GM12865 (cell line): ENCODE results near the gene ANGEL1.

Experiments
- DNase-seq: peaks from one replicate; pipeline ENCODE4 v3.0.0; 2010; ENCODE audit warnings: low read depth
- H3K4me3 ChIP-seq: 2 replicates; pipeline ENCODE4 v1.5.1; 2011; ENCODE audit warnings: mild to moderate bottlenecking, low read depth, low read length, control low read depth
- CTCF ChIP-seq: IDR thresholded peaks from 2 replicates; pipeline ENCODE4 v1.5.1; 2011; ENCODE audit warnings: low read length, control low read depth, low read depth, inconsistent platforms; ENCODE audit not compliant: insufficient read depth; ENCODE audit errors: missing control alignments

The ANGEL1 gene

GRCh38 chr14:76832503-76832988 lies 19.9 kb upstream of the ANGEL1 start:
- no peak overlapping the region for H3K4me3 ChIP-seq
- no peak for DNase-seq
- no peak for TF ChIP-seq CTCF

- no peak for DNase-seq
- TF ChIP-seq CTCF = no peak
These were observed 17.9 kb upstream of the ANGEL1 start for GRCh38 chr14:76830556-76830955.

GRCh38 chr14:76829650-76830421 lies 17.2 kb upstream of the ANGEL1 start:
- no peak overlapping the region for H3K4me3 ChIP-seq
- no peak for TF ChIP-seq CTCF
- no peak for DNase-seq

More at GRCh38 chr14:76830556-76830955, 17.9 kb upstream of the ANGEL1 start:
- H3K4me3 ChIP-seq = no peak overlapping the region

- H3K4me3 ChIP-seq = no peak overlapping the region
- DNase-seq = no peak
- TF ChIP-seq CTCF = no peak
These were observed 16.3 kb upstream of the ANGEL1 start for GRCh38 chr14:76829013-76829365.

GRCh38 chr14:76828339-76829012 lies 15.8 kb upstream of the ANGEL1 start:
- DNase-seq = no peak
- no peak overlapping the region for H3K4me3 ChIP-seq
- TF ChIP-seq CTCF = no peak

GRCh38 chr14:76827696-76828296 lies 15.1 kb upstream of the ANGEL1 start:
- no peak for DNase-seq
- no peak overlapping the region for H3K4me3 ChIP-seq
- no peak for TF ChIP-seq CTCF

- DNase-seq = no peak
- H3K4me3 ChIP-seq = no peak within 1 kb of the TSS
- TF ChIP-seq CTCF = no peak
These were observed 13.4 kb upstream of the ANGEL1 start, which contains the start of gene LRRC74A for GRCh38 chr14:76826122-76826521. Gene LRRC74A, plus strand, starts transcription at chr14:76826408. Its CDS starts 290 bp downstream, at chr14:76826698.
